Ovary (tissue), 3 donors: ENCODE data around the gene DGCR6L.
"Not testable (repeated sequence)": the region's sequence is repeated elsewhere in the genome, so short reads cannot be mapped to it uniquely, and the experiment has no call there.

ENCODE experiments used
- CTCF ChIP-seq, 3 donors: fragments of 450-650 bp in 2 of 3; fragments of 200-600 bp in 1 of 3; IDR thresholded peaks; one replicate each; pipeline versions ENCODE4 v1.5.1 to v1.8.0; 2016 to 2022; ENCODE audit warnings: antibody characterized with exemption in 3 of 3, mild to moderate bottlenecking in 1 of 3
- POLR2A ChIP-seq: fragments of 450-650 bp; IDR thresholded peaks from one replicate; pipeline ENCODE4 v1.6.1; 2017; ENCODE audit warnings: antibody characterized with exemption, mild to moderate bottlenecking, moderate library complexity
- donor health status: DM: no; HTN: no; CAD: no.

GRCh38 chr22:20360261-20360660, 40.4 kb upstream of the DGCR6L start:
- not testable (repeated sequence) for TF ChIP-seq CTCF (IDR thresholded peaks at IDR 0.05); POLR2A
